Brain microvascular endothelial cell (primary cell): ENCODE results near the gene FUT7.
"Not testable (repeated sequence)": the region's sequence is repeated elsewhere in the genome, so short reads cannot be mapped to it uniquely, and the experiment has no call there.

Experiments
- DNase-seq: peaks from one replicate; pipeline ENCODE4 v3.0.0-alpha.2; 2020
- H3K27ac ChIP-seq: fragments of 250-450 bp; sonication (Bioruptor Pico); 2 replicates; pipeline ENCODE4 v1.5.1; 2020; ENCODE audit warnings: mild to moderate bottlenecking, moderate library complexity
- H3K27me3 ChIP-seq: fragments of 250-450 bp; sonication (Bioruptor Pico); replicated peaks from 2 replicates; pipeline ENCODE4 v1.5.1; 2020; ENCODE audit warnings: mild to moderate bottlenecking
- H3K36me3 ChIP-seq: fragments of 250-450 bp; sonication (Bioruptor Pico); replicated peaks from 2 replicates; pipeline ENCODE4 v1.5.1; 2020; ENCODE audit warnings: mild to moderate bottlenecking
- H3K4me3 ChIP-seq: 2 replicates; pipeline ENCODE4 v1.5.1; 2011; ENCODE audit warnings: low read depth, mild to moderate bottlenecking, control low read depth, low read length, moderate library complexity
- in situ Hi-C: cut with HindIII; loops from 2 replicates; pipeline ENCODE4 v1.10.0; 2017; ENCODE audit warnings: low sequenced_read_pairs, low pct_ligation_motif_present
- TF ChIP-seq, protein P1 (sequence below): IDR thresholded peaks from 2 replicates; pipeline ENCODE4 v1.5.1; 2011; ENCODE audit warnings: low read depth, mild to moderate bottlenecking, moderate library complexity, low read length, control low read depth, inconsistent platforms; ENCODE audit errors: missing control alignments

The FUT7 gene

DNA sequence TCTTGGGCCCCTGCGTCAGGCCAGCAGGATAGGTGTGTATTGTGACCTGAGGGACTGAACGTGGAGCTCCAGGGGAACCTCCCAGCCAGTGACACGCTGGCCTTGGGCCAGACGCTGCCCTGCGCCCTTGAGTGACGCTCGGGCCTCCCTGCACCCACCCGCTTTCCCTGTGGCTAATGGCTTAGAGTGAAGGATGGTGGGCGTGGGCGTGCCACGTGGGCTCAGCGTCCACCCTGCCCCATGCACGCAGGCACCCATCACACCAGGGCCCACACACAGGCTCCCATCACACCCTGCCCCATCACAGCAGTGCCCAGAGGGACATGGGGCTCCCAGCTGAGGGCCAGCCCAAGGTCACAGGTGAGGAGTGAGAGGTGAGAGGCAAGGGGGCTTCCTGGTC lies 5.1 kb upstream of the FUT7 start:
- in situ Hi-C loops: loop anchor here (25.0 kb wide), 2 partner anchors 100 to 225 kb away; partner anchors contain the start of genes C8G, FBXW5 and RABL6
- DNase-seq: no peak
- TF ChIP-seq, protein P1, sequence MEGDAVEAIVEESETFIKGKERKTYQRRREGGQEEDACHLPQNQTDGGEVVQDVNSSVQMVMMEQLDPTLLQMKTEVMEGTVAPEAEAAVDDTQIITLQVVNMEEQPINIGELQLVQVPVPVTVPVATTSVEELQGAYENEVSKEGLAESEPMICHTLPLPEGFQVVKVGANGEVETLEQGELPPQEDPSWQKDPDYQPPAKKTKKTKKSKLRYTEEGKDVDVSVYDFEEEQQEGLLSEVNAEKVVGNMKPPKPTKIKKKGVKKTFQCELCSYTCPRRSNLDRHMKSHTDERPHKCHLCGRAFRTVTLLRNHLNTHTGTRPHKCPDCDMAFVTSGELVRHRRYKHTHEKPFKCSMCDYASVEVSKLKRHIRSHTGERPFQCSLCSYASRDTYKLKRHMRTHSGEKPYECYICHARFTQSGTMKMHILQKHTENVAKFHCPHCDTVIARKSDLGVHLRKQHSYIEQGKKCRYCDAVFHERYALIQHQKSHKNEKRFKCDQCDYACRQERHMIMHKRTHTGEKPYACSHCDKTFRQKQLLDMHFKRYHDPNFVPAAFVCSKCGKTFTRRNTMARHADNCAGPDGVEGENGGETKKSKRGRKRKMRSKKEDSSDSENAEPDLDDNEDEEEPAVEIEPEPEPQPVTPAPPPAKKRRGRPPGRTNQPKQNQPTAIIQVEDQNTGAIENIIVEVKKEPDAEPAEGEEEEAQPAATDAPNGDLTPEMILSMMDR: no peak
- no peaks in the 10 kb centered on the region for H3K27me3 ChIP-seq
- peaks cover 15% of the 10 kb centered on the region for H3K36me3 ChIP-seq
- no peak overlapping the region for H3K27ac ChIP-seq
- no peak overlapping the region for H3K4me3 ChIP-seq

DNA sequence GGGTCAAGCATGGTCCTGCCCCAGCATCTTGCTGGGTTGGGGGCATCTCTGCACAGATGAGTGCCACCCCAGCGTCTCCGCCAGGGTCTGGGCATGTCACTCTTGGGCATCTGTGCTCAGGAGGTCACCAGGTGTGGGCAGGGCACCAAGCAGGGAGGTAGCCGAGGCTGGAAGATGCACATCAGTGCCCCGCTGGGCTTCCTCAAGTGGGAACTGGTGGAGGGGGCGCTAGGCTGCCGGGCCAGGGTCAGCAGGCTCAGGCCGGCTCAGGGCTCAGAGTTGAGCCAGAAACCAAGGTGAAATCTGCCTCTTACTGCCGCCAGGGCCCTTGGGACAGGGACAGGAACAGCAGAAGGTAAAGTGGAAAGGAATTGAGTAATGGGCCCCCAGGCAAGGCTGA lies 4.0 kb upstream of the FUT7 start:
- in situ Hi-C loops: loop anchor here (25.0 kb wide), 2 partner anchors 99 to 224 kb away; partner anchors contain the start of genes C8G, FBXW5 and RABL6
- peaks cover 15% of the 10 kb centered on the region for H3K36me3 ChIP-seq

DNA sequence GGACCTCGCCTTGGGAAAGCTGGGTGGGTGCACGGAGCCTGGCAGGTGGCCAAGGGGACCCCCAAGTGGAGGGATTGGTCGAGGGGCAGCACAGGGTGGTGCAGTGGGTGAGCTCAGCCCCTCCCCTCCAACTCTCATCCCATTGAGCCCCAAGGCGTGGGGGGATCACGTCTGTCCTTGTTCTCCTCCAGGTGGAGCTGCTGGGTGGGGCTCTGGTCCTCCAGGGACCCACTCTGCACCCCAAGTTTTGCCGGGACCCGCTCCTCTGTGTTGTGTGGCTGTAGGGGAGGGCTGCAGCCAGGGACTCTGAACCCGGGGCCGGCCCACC lies 3.6 kb upstream of the FUT7 start:
- Histone ChIP-seq H3K36me3 (peaks cover 15% of the 10 kb centered on the region), H3K27ac (no peak overlapping the region), H3K27me3 (no peaks in the 10 kb centered on the region), H3K4me3 (no peak overlapping the region)
- in situ Hi-C loops: loop anchor here (25.0 kb wide), 2 partner anchors 98 to 223 kb away; partner anchors contain the start of genes C8G, FBXW5 and RABL6
- no peak for DNase-seq
- TF ChIP-seq, protein P1: no peak

More for the DNA sequence above, 4.0 kb upstream of the FUT7 start:
- DNase-seq: no peak
- TF ChIP-seq, protein P1: no peak
- Histone ChIP-seq H3K4me3 (no peak overlapping the region), H3K27me3 (no peaks in the 10 kb centered on the region), H3K27ac (no peak overlapping the region)

DNA sequence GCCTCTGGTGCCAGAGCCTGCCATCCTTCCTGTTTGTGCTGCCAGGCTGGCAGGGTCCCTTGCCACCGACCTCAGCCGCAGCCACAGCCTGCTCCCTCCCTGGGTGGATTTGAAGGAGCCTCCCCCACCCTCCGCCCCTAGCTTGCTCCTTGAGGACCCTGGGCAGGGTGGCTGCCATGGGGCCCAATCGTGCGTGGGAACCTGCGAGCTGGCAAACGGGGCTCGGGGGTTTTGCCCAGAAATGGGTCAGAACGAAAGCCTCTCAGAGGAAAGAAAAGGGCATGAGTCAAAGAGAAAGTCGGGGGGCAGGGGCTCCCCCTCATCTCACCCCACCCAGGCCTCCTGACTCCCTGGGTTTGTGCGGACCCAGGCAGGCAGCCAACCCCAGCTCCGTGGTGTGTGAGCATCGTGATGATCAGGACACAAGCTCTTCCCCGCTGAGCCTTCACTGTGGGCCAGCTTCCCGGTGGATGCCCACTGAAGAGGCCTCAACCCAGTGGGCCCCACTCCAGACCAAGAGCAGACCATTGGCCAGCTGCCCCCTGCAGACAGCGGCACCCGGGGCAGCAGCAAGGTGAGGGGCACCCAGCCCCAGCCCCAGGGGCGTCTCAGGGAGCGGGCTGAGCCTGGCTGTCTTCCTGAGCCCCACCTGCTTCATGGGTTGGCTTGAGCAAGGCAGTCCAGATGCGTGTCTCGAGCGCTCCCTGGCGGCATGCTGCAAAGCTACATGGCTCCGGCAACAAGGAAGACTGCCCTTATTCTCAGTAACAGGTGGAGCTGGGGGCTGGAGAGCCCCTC lies 3.0 kb upstream of the FUT7 start:
- TF ChIP-seq, protein P1: peak; percentile 98
- DNase-seq: peak; percentile 68
- Histone ChIP-seq H3K4me3 (no peak overlapping the region), H3K27me3 (no peaks in the 10 kb centered on the region), H3K36me3 (peaks cover 14% of the 10 kb centered on the region), H3K27ac (no peak overlapping the region)
- in situ Hi-C loops: loop anchor here (25.0 kb wide), 2 partner anchors 98 to 223 kb away; partner anchors contain the start of genes C8G, FBXW5 and RABL6

DNA sequence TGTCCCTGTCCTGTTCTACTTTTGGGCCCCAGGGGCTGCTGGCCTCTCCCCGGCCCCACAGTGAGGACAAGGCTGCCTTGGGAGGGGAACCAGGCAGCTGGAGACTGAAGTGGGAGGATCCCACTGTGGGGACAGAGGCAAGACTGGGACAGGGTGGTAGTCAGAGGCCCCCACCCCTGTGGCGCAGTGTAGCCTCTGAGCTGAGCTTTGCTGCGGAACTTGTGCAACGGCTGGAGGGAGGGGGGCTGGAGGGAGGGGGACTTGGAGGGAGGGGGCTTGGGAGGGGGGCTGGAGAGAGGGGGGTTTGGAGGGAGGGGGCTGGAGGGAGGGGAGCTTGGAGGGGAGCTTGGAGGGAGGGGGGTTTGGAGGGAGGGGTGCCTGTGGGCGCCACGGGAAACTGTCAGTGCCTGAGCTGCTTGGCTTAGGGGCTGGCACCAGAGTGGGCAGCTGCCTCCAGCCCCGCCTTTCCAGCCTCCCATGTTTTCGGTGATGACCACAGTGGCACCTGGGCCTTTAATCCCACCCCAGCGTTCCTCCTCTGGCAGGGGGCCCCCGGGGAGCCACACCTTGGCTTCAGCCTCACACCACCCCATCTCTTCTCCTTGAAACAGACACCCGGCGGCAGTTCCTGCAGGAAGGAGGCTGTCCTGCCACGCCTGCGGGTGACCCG lies 2.3 kb upstream of the FUT7 start:
- Histone ChIP-seq H3K27ac (no peak overlapping the region), H3K27me3 (no peaks in the 10 kb centered on the region), H3K36me3 (peaks cover 7% of the 10 kb centered on the region), H3K4me3 (no peak overlapping the region)
- TF ChIP-seq, protein P1: no peak
- DNase-seq: no peak
- in situ Hi-C loops: loop anchor here (25.0 kb wide), 2 partner anchors 97 to 222 kb away; partner anchors contain the start of genes C8G, FBXW5 and RABL6

DNA sequence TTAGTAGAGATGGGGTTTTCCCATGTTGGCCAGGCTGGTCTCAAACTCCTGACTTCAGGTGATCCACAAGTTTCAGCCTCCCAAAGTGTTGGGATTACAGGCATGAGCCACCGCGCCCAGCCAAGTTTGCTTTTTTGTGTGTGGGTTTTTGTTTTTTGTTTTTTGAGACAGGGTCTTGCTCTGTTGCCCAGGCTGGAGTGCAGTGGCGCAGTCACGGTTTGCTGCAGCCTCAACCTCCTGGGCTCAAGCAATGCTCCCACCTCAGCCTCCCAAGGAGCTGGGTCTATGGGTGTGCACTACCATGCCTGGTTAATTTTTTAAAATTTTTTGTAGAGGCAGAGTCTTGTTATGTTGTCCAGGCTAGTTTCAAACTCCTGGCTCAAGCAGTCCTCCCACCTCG lies 1.6 kb upstream of the FUT7 start:
- in situ Hi-C loops: loop anchor here (25.0 kb wide), 2 partner anchors 96 to 221 kb away; partner anchors contain the start of genes C8G, FBXW5 and RABL6
- DNase-seq, H3K27me3 ChIP-seq, H3K4me3 ChIP-seq, H3K36me3 ChIP-seq, H3K27ac ChIP-seq: not testable (repeated sequence)
